LNCaP clone FGC (cell line): ENCODE data around the gene ZBTB16.

ENCODE experiments used
- DNase-seq: peaks from one replicate; pipeline ENCODE4 v3.0.0-alpha.2; 2011; ENCODE audit warnings: low read depth
- H3K4me3 ChIP-seq: 2 replicates; pipeline ENCODE4 v1.5.1; 2011; ENCODE audit warnings: mild to moderate bottlenecking, low read depth, low read length, control low read depth
- TF ChIP-seq, protein P1 (sequence below): IDR thresholded peaks from 2 replicates; pipeline ENCODE4 v1.5.1; 2012; ENCODE audit warnings: mild to moderate bottlenecking; ENCODE audit not compliant: control insufficient read depth, insufficient read depth; ENCODE audit errors: extremely low read depth

The ZBTB16 gene

DNA sequence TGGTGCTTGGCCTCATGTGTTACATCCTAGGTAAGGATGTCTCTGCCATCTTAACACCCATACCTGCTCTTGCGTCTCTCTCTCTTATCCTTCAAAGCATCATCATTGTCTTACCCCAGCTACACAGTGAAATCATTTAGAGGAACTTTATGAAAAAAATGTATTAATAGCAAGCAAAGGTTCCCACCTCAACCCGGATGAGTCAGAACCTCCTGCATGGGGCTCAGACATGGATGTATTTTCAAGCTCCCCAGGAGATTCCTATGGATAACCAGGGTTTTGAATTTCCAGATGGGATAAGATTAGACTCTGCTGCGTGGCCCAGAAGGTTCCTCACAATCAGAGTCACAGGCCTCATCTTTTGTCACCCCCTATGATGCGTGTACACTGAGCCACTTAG, 147.6 kb downstream of the ZBTB16 start:
- TF ChIP-seq, protein P1, sequence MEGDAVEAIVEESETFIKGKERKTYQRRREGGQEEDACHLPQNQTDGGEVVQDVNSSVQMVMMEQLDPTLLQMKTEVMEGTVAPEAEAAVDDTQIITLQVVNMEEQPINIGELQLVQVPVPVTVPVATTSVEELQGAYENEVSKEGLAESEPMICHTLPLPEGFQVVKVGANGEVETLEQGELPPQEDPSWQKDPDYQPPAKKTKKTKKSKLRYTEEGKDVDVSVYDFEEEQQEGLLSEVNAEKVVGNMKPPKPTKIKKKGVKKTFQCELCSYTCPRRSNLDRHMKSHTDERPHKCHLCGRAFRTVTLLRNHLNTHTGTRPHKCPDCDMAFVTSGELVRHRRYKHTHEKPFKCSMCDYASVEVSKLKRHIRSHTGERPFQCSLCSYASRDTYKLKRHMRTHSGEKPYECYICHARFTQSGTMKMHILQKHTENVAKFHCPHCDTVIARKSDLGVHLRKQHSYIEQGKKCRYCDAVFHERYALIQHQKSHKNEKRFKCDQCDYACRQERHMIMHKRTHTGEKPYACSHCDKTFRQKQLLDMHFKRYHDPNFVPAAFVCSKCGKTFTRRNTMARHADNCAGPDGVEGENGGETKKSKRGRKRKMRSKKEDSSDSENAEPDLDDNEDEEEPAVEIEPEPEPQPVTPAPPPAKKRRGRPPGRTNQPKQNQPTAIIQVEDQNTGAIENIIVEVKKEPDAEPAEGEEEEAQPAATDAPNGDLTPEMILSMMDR = no peak
- DNase-seq = no peak
- no peak overlapping the region for H3K4me3 ChIP-seq

GRCh38 chr11:114208377-114208776, 148.9 kb downstream of the ZBTB16 start:
- TF ChIP-seq, protein P1 = no peak
- DNase-seq = no peak
- H3K4me3 ChIP-seq = no peak overlapping the region

GRCh38 chr11:114209343-114209742, 149.8 kb downstream of the ZBTB16 start:
- no peak overlapping the region for H3K4me3 ChIP-seq
- TF ChIP-seq, protein P1 = no peak
- DNase-seq = no peak

DNA sequence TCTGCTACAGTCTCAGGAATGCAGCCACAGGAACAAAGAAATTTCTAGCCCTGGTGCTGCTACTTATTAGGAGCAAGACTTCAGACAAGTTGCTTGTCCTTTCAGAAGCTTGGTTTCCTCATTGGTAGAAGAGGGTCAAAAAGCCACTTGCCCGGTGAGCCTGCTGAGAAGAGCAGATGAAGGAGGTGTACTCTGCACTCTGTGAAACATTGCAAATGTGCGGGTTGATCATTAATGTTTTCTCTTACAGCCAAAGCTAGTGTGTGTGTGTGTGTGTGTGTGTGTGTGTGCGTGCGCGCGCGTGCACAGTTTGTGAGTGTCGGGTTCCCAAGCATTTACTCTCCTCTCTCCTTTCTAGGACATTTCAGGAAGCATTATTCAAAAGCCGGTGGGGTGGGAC, 150.4 kb downstream of the ZBTB16 start:
- no peak overlapping the region for H3K4me3 ChIP-seq
- TF ChIP-seq, protein P1 = no peak
- no peak for DNase-seq

GRCh38 chr11:114211444-114212121, 152.1 kb downstream of the ZBTB16 start:
- TF ChIP-seq, protein P1 = no peak
- DNase-seq = no peak
- no peak overlapping the region for H3K4me3 ChIP-seq

GRCh38 chr11:114213622-114214021, 154.1 kb downstream of the ZBTB16 start:
- DNase-seq = no peak
- TF ChIP-seq, protein P1 = no peak
- H3K4me3 ChIP-seq = no peak overlapping the region

DNA sequence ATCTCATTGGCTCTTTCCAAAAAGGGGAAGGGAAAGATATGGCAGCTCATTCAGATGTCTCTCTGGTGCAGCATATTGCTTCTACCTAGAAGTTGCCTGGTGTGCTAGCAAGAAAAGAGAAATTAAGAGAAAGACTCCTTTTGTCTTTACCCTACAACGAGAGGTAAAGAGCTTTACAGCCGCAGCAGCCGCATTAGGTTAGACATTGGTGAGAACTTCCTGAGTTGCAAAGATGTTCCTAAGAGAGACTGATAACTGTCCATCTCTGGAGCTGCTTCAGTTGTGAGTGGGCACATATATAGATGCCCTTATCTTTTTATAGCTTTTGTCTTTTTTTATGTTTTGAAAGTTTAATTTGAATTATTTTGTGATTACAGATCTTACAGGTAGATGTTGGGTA, 155.9 kb downstream of the ZBTB16 start:
- H3K4me3 ChIP-seq = no peak overlapping the region
- TF ChIP-seq, protein P1 = no peak
- no peak for DNase-seq
